HG03571 (cell line): ENCODE results near the gene ABHD12.
"Not testable (repeated sequence)": the region's sequence is repeated elsewhere in the genome, so short reads cannot be mapped to it uniquely, and the experiment has no call there.

Source experiments
- ATAC-seq: cut with Tn5 transposase; IDR thresholded peaks from one replicate; pipeline ENCODE4 v1.9.1; 2021; ENCODE audit not compliant: unreplicated experiment

Gene ABHD12

DNA sequence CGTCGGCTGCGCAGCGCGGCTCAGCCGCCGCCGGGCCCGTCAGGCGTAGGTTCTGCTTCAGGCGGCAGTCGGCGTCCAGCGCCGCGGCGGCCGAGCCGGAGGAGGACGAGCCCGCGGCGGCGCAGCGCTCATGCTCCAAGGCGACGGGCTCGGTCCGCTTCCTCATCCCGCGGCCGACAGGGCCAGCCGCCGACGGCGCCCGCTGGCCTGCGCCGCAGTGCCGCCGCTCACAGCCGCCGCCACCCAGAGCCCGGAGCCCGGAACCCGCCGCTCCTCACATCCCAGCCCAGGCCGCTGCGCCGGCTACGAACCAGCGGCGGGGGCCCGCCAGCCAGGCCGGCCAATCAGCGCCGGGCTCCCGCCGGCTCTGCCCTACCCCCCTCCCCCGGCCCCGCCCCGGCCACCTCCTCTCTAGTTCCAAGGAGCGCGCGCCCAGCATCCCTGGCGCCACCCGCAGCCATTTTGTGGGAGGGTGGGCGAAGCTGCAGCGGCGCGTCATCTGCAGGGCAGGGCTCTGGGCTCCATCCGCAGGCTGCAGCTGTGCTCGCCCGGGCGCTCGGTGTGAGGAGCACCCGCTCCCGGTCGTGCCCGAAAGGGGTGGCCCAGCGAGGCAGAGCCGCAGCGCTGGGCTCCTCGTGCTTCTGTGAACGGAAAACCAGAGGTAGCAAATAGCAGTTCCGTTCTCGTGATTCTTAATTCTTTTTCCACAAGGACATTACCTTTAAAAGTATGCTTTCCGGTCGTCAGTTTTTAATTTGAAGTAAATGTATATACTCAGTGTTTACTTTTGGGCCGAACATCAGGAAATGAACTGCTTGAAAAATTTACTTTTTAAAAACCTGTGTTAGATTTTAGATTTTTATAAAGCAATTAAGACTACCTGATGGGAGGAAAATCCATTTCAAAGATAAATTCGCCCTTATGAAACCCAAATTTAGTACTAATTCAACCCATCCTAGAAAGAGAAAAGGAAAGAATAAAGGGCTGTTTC is at the start of gene ABHD12:
ABHD12 (minus strand) TSS at position 298 of the 991 bp plus-strand sequence; CDS start at position 166, 132 bp downstream.
- ATAC-seq, result peak; percentile 88

DNA sequence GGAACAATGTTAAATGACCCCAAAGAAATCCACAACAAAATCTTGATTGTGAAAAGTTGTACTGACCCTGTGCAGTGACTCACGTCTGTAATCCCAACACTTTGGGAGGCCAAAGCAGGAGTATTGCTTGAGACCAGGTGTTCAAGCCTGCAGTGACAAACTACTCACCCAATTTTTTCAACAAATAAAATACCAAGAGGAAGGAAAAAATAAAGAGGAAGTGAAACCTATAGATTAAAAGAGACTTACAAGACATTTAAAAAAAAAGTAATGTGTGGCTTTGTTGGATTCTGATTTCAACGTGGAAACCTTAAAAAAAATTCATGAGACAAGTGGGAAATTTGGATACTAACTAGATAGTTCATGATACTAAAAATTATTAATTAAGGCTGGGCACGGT is 48.7 kb upstream of the ABHD12 start:
- no peak for ATAC-seq

GRCh38 chr20:25437153-25437581 is 46.5 kb upstream of the ABHD12 start:
- ATAC-seq, result no peak

- ATAC-seq, result no peak
These were observed 33.9 kb upstream of the ABHD12 start for GRCh38 chr20:25424536-25424935.

GRCh38 chr20:25422032-25422431 is 31.4 kb upstream of the ABHD12 start:
- no peak for ATAC-seq

GRCh38 chr20:25421102-25421501 is 30.5 kb upstream of the ABHD12 start:
- no peak for ATAC-seq

DNA sequence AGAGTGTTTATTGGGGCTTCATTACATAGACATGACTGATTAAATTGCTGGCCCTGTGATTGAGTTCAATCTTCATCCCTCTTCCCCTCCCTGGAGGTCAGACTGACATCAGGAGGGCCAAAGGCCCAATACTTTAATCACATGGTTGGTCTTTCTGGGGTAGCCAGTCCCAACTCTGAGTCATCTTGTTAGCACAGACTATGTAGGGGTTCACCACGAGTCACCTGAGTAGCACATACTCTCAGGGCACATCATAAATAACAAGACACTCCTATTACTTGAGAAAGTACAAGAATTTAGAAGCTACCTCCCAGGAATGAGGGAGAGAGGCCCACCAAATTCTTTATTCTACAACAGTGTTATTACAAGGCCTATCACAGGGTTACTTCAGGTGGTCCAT is 28.1 kb upstream of the ABHD12 start:
- no peak for ATAC-seq

GRCh38 chr20:25408890-25409289 is 18.3 kb upstream of the ABHD12 start:
- ATAC-seq, result no peak

DNA sequence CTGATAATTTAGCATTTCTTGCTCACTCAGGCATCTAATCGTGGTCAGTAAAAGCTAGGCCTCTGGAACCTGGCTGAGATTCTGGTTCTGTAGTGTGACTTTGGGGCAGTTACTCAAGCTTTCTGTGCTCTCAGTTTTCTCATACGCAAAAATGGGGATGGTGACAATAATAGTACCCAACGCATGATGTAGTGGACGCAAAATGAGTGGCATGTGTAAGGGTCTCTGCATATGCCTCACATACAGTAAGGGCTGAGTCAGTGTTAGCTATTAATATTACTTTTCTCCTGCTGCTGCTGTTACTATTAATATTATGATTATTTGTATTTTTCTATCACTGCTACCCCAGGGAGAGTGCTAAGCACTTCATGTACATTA is 17.5 kb upstream of the ABHD12 start:
- ATAC-seq, result no peak

DNA sequence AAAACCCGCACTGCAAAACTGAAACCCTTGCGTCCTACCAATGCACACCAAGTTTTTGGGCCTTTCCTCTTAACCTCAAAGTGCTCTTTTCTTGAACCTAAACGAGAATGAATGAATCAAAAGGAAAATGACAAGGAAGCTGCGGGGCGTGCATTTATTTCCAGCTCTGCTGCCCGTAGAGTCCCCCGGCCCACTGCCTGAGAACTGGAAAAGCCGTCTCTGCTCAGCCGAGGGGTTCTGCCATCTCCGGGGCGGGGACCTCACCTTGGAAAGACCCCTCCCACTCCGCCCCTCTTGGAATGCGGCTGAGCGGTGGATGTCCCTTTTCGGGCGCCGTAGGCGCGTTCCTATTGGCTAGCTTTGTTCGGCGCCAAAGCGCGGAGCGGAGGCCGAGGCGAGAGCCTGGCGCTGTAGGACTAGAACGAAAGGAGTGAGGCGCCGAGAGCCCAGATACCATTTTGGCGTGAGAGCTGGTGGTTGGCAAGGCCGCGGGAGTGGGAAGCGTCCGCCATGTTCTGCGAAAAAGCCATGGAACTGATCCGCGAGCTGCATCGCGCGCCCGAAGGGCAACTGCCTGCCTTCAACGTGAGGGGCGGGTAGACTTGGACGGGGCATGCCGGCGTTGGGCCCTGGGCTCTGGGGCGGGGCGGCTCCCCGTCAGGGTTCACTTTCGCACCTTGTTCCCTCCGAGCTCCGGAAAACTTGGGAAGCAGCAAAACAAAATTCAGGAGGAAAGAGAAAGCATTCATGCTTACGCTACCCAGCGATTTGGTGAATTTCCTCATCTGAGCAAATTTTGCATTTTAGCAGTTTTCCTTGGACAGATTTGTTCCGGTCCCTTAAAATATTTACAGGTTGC is 16.9 kb upstream of the ABHD12 start, which contains the start of gene GINS1:
GINS1 (plus strand) TSS at position 363 of the 859 bp plus-strand sequence; CDS start at position 511, 148 bp downstream.
- peak; percentile 74 for ATAC-seq

DNA sequence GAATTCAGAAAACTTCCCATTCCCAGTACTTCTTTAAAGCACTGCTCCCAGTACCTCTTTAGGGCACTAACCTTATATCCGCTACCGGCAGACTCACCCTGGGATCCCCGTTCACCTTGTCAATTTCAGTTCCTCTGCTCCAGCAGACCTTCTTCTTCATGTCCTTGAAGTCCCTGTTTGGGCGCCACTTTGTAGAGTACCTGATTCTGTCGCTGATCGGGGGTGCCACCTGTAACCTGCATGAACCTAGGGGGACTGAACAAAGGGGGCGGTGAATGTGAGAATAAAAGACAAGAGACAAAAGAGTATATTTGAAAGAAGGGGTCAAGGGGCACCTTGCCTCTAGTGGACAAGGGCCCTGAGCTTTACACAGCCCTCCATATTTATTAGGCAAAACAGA is 11.9 kb upstream of the ABHD12 start:
- ATAC-seq, result no peak

DNA sequence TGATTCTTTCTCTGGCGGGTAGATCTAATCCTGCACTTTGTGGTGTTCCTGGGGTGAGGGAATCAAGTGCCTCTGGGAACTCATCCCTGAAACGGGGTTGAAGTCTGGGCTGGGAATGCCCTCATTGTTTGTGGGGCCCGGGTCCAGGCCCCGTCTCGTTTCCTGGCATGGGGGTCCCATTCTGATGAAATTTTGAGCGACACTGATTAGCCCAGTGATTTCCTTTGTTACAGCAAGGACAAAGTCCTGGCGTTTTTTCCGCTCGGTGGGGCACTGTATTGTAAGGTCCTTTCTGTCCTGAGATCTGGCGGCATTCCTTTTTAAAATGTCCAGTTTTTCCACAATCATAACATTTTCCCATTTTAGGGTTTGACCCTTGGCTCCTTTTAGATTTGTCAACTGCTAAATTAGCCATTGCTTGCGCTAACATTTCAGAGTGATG is 9.7 kb upstream of the ABHD12 start:
- ATAC-seq, result not testable (repeated sequence)

GRCh38 chr20:25399037-25399430 is 8.4 kb upstream of the ABHD12 start:
- peak; percentile 57 for ATAC-seq

DNA sequence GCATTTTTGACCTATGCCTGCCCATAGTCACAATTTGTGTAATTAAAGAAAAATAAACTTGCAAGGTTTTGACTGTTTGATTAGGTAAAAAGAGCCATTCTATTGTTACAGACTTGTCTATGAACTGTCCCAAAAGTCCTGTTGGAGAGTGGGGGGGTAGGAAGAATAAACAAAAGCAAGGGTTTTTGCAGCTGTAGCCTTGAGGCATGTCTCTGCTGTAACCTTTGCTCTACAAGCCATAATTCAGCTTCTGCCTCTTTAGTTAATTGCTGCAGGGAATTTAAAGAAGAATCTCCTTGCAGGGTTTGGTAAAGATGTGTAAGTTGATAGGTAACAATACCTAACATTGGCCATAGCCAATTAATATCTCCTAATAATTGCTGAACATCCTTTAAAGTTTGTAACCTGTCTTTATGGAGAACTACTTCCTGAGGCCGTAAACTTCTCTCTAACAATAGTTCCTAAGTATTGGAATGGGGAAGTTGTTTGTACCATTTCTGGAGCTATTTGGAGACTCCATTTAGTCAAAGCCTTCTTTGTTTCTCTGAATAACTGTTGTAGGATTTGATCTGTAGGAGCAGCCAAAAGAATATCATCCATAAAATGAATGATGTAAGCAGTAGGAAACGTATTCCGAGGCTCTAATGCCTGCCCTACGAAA is 7.9 kb upstream of the ABHD12 start:
- ATAC-seq, result no peak

DNA sequence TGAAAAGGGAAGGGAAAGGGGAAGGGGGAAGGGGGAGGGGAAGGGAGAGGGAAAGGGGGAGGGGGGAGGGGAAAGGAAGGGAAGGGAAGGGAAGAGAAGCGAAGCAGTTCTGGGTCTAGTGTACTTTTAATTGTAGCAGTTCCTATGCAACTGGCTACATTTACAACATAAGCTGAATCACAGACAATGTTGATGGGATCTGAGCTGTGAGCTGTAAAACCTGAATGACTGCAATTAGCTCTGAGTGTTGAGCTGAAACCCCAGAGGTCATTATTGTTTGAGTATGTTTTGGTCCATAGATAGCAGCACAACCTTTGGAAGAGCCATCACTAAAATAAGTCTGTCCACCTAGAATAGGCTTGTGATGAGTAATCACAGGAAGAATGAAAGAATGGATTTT is 7.2 kb upstream of the ABHD12 start:
- no peak for ATAC-seq

DNA sequence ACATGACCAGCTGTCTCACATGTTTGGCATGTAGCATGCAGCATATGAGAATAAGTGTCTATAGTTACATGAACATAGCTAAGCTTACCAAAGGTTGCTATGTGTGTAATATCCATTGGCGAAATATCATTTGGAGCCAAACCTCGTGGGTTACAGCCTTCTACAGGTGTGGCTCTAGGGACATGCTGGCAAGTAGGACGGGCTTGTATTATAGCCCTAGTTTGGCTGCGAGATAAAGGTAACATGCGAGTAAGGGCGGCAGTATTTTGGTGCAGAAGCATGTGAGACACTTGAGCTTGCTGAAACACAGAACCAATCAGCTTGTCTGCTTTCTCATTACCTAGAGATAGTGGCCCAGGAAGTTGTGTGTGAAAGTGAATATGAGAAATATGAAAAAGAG is 6.5 kb upstream of the ABHD12 start:
- ATAC-seq, result no peak

GRCh38 chr20:25394996-25395395 is 4.4 kb upstream of the ABHD12 start:
- no peak for ATAC-seq

- no peak for ATAC-seq
These were observed 3.6 kb upstream of the ABHD12 start for GRCh38 chr20:25394276-25394675.

GRCh38 chr20:25389858-25390537 is 637 bp downstream of the ABHD12 start:
- ATAC-seq, result peak; percentile 24

GRCh38 chr20:25389401-25389857 is 1.2 kb downstream of the ABHD12 start:
- no peak for ATAC-seq
